Astrocyte (in vitro differentiated cells and primary cell): ENCODE results near the gene HCAR2. TPM values are rescaled to one million over a fixed set of nuclear protein-coding genes. Genes with fewer than 3 reads are reported as not detected.

Experiments used
- DNase-seq: peaks from one replicate; pipeline ENCODE4 v3.0.0-alpha.2; 2010; ENCODE audit warnings: low read depth
- FAIRE-seq: peaks from 2 replicates; lab custom pipeline; 2011; peaks lifted over from hg19 to GRCh38; lab: Jason Lieb, UNC
- H2AFZ ChIP-seq: 2 replicates; pipeline ENCODE4 v1.6.0; 2012; ENCODE audit warnings: low read depth, low read length, inconsistent platforms
- H3K27ac ChIP-seq: 2 replicates; pipeline ENCODE4 v1.5.1; 2011; ENCODE audit warnings: low read depth, low read length, inconsistent platforms
- H3K27me3 ChIP-seq: 2 replicates; pipeline ENCODE4 v1.6.0; 2011; ENCODE audit warnings: low read length, inconsistent platforms; ENCODE audit not compliant: insufficient read depth
- H3K36me3 ChIP-seq: 2 replicates; pipeline ENCODE4 v1.5.1; 2011; ENCODE audit warnings: low read length, inconsistent platforms; ENCODE audit not compliant: insufficient read depth
- H3K4me1 ChIP-seq: 2 replicates; pipeline ENCODE4 v1.5.1; 2011; ENCODE audit warnings: low read length, inconsistent platforms; ENCODE audit not compliant: insufficient read depth
- H3K4me2 ChIP-seq: 2 replicates; pipeline ENCODE4 v1.6.0; 2012; ENCODE audit warnings: low read length, inconsistent platforms
- H3K4me3 ChIP-seq: 2 replicates; pipeline ENCODE4 v1.5.1; 2011; ENCODE audit warnings: low read depth, mild to moderate bottlenecking, low read length, inconsistent platforms; ENCODE audit not compliant: insufficient read depth
- H3K79me2 ChIP-seq: 2 replicates; pipeline ENCODE4 v1.6.0; 2012; ENCODE audit warnings: mild to moderate bottlenecking, low read length, inconsistent platforms; ENCODE audit not compliant: insufficient read depth
- H3K9ac ChIP-seq: 2 replicates; pipeline ENCODE4 v1.6.0; 2012; ENCODE audit warnings: mild to moderate bottlenecking, low read length, inconsistent platforms
- H3K9me3 ChIP-seq: 2 replicates; pipeline ENCODE4 v1.5.1; 2012; ENCODE audit warnings: low read depth, mild to moderate bottlenecking, low read length, inconsistent platforms; ENCODE audit not compliant: insufficient read depth
- H4K20me1 ChIP-seq: 2 replicates; pipeline ENCODE4 v1.6.0; 2012; ENCODE audit warnings: low read length, inconsistent platforms; ENCODE audit not compliant: insufficient read depth
- H3K27ac Mint-ChIP-seq: one replicate; pipeline ENCODE4 v1.8.0; 2021; ENCODE audit warnings: mild to moderate bottlenecking, mixed read lengths; ENCODE audit not compliant: unreplicated experiment
- H3K27me3 Mint-ChIP-seq: one replicate; pipeline ENCODE4 v1.8.0; 2021; ENCODE audit warnings: low read depth, mixed read lengths; ENCODE audit not compliant: unreplicated experiment
- H3K36me3 Mint-ChIP-seq: one replicate; pipeline ENCODE4 v1.8.0; 2021; ENCODE audit warnings: low read depth, mixed read lengths; ENCODE audit not compliant: unreplicated experiment
- H3K4me1 Mint-ChIP-seq: one replicate; pipeline ENCODE4 v1.8.0; 2021; ENCODE audit warnings: low read depth, mixed read lengths; ENCODE audit not compliant: unreplicated experiment
- H3K4me3 Mint-ChIP-seq: one replicate; pipeline ENCODE4 v1.8.0; 2021; ENCODE audit warnings: mild to moderate bottlenecking, moderate library complexity, mixed read lengths; ENCODE audit not compliant: unreplicated experiment
- H3K9me3 Mint-ChIP-seq: one replicate; pipeline ENCODE4 v1.8.0; 2021; ENCODE audit warnings: mild to moderate bottlenecking, mixed read lengths; ENCODE audit not compliant: unreplicated experiment
- CTCF ChIP-seq: IDR thresholded peaks from 2 replicates; pipeline ENCODE4 v1.5.1; 2011; ENCODE audit warnings: low read depth, mild to moderate bottlenecking, inconsistent platforms, low read length, moderate library complexity; ENCODE audit not compliant: insufficient read depth
- EZH2 ChIP-seq: IDR thresholded peaks from 2 replicates; pipeline ENCODE4 v1.6.1; 2012; ENCODE audit warnings: mild to moderate bottlenecking, low read length, inconsistent platforms; ENCODE audit not compliant: insufficient read depth
- total RNA-seq: library from RNA; stranded (reverse); gene quantifications from 2 replicates; pipeline ENCODE4 v1.2.1, GENCODE V29; 2021

Gene HCAR2
- total RNA-seq, 1 donor from 2014 or later: not detected

GRCh38 chr12:122725452-122726079 lies 22.4 kb upstream of the HCAR2 start:
- no peak for TF ChIP-seq CTCF
- TF ChIP-seq EZH2: no peak
- H2AFZ ChIP-seq: peak overlapping the region; percentile 27
- no peak for DNase-seq
- H3K4me2 ChIP-seq: peak overlapping the region; percentile 63
- no peaks in the 10 kb centered on the region for H3K36me3 Mint-ChIP-seq
- no peak overlapping the region for H3K4me3 Mint-ChIP-seq
- H3K4me1 ChIP-seq: peaks cover 10% of the 10 kb centered on the region
- no peaks in the 10 kb centered on the region for H3K27me3 ChIP-seq
- H3K27ac ChIP-seq: peak overlapping the region; percentile 54
- H3K27ac Mint-ChIP-seq: no peak overlapping the region
- no peaks in the 10 kb centered on the region for H3K79me2 ChIP-seq
- H3K36me3 ChIP-seq: no peaks in the 10 kb centered on the region
- no peaks in the 10 kb centered on the region for H3K9me3 ChIP-seq
- peak overlapping the region; percentile 65 for H3K9ac ChIP-seq
- no peak overlapping the region for H3K4me3 ChIP-seq
- peaks cover 9% of the 10 kb centered on the region for H3K4me1 Mint-ChIP-seq
- peaks cover 5% of the 10 kb centered on the region for H3K27me3 Mint-ChIP-seq
- FAIRE-seq: no peak
- no peaks in the 10 kb centered on the region for H3K9me3 Mint-ChIP-seq
- H4K20me1 ChIP-seq: no peaks in the 10 kb centered on the region

DNA sequence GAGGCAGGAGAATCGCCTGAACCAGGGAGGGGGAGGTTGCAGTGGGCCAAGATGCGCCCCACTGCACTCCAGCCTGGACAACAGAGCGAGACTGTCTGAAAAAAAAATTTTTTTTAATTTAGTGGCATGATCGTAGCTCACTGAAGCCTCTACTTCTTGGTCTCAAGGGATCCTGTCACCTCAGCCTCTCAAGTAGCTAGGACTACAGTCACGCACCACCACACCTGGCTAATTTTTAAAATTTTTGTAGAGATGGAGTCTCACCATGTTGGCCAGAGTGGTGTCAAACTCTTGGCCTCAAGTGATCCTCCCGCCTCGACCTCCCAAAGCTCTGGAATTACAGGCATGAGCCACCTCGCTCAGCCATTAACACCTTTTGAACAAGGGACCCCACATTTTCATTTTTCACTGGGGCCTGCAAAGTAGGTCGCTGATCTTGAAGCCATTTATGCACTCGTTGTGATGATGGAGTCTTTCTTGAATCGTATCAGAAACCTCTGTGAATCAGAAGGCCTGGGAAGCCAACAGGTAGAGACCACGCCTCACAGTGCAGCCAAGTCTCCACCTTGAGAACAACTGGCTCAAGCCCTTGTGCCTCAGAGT lies 21.6 kb upstream of the HCAR2 start:
- Histone ChIP-seq H3K4me2 (no peak overlapping the region), H3K36me3 (no peaks in the 10 kb centered on the region), H3K27ac (no peak overlapping the region), H3K4me1 (peaks cover 10% of the 10 kb centered on the region), H3K4me3 (no peak overlapping the region), H3K9me3 (no peaks in the 10 kb centered on the region), H3K79me2 (no peaks in the 10 kb centered on the region), H3K9ac (no peak overlapping the region), H4K20me1 (no peaks in the 10 kb centered on the region), H3K27me3 (no peaks in the 10 kb centered on the region), H2AFZ (no peak overlapping the region)
- H3K27me3 Mint-ChIP-seq: peaks cover 5% of the 10 kb centered on the region
- no peak overlapping the region for H3K4me3 Mint-ChIP-seq
- TF ChIP-seq CTCF (no peak), EZH2 (no peak)
- FAIRE-seq: no peak
- DNase-seq: no peak
- no peak overlapping the region for H3K27ac Mint-ChIP-seq
- peaks cover 9% of the 10 kb centered on the region for H3K4me1 Mint-ChIP-seq
- no peaks in the 10 kb centered on the region for H3K9me3 Mint-ChIP-seq
- no peaks in the 10 kb centered on the region for H3K36me3 Mint-ChIP-seq

- Histone ChIP-seq H3K27ac (no peak overlapping the region), H3K4me3 (no peak overlapping the region), H3K36me3 (no peaks in the 10 kb centered on the region), H3K4me1 (peaks cover 10% of the 10 kb centered on the region), H2AFZ (no peak overlapping the region), H4K20me1 (no peaks in the 10 kb centered on the region), H3K9me3 (no peaks in the 10 kb centered on the region), H3K4me2 (no peak overlapping the region), H3K27me3 (no peaks in the 10 kb centered on the region), H3K9ac (no peak overlapping the region), H3K79me2 (no peaks in the 10 kb centered on the region)
- Mint-ChIP-seq H3K27ac (no peak overlapping the region), H3K36me3 (no peaks in the 10 kb centered on the region), H3K4me3 (no peak overlapping the region), H3K9me3 (no peaks in the 10 kb centered on the region), H3K27me3 (no peaks in the 10 kb centered on the region), H3K4me1 (peaks cover 9% of the 10 kb centered on the region)
- FAIRE-seq (no peak), DNase-seq (no peak)
- TF ChIP-seq CTCF: no peak
- no peak for TF ChIP-seq EZH2
These were observed 19.2 kb upstream of the HCAR2 start for GRCh38 chr12:122722387-122722786.
